Endometrial microvascular endothelial cells (primary cell): Measurements from ENCODE around the gene CALML4. TPM values are rescaled to one million over a fixed set of nuclear protein-coding genes. Genes with fewer than 3 reads are reported as not detected.
"Not testable (repeated sequence)": the region's sequence is repeated elsewhere in the genome, so short reads cannot be mapped to it uniquely, and the experiment has no call there.

ENCODE experiments used
- in situ Hi-C: cut with HindIII; loops from 2 replicates; pipeline ENCODE4 v1.10.0; 2017; ENCODE audit warnings: low sequenced_read_pairs, low pct_unique_long_range_greater_than_20kb; ENCODE audit errors: inconsistent ontology term
- total RNA-seq: library from RNA; depleted of rRNA; stranded (reverse); fragments of >200 nt; gene quantifications from one replicate; pipeline ENCODE4 v1.2.3, GENCODE V29; 2015; ENCODE audit errors: inconsistent ontology term

Gene CALML4
- total RNA-seq, 1 donor from 2014 or later = 4.2 TPM

GRCh38 chr15:68210409-68210756 is 5.3 kb upstream of the CALML4 start:
- in situ Hi-C loops = no loop called here

GRCh38 chr15:68209735-68210408 is 4.7 kb upstream of the CALML4 start:
- in situ Hi-C loops = no loop called here

GRCh38 chr15:68209272-68209671 is 4.1 kb upstream of the CALML4 start:
- in situ Hi-C loops = no loop called here

- in situ Hi-C loops = no loop called here
These were observed 3.6 kb upstream of the CALML4 start for GRCh38 chr15:68208636-68209240.

- in situ Hi-C loops = no loop called here
These were observed 3.0 kb upstream of the CALML4 start for GRCh38 chr15:68208136-68208535.

- in situ Hi-C loops = no loop called here
These were observed 2.2 kb upstream of the CALML4 start for GRCh38 chr15:68207176-68207935.

GRCh38 chr15:68206711-68207151 is 1.6 kb upstream of the CALML4 start:
- in situ Hi-C loops = no loop called here

- in situ Hi-C loops = no loop called here
These were observed 915 bp upstream of the CALML4 start for GRCh38 chr15:68205954-68206539.

- in situ Hi-C loops = no loop called here
These were observed 419 bp upstream of the CALML4 start for GRCh38 chr15:68205558-68205944.

- in situ Hi-C loops = no loop called here
These were observed 771 bp downstream of the CALML4 start for GRCh38 chr15:68204361-68204760.

GRCh38 chr15:68203956-68204355 is 1.2 kb downstream of the CALML4 start:
- in situ Hi-C loops = no loop called here

- in situ Hi-C loops = no loop called here
These were observed 1.6 kb downstream of the CALML4 start for GRCh38 chr15:68203486-68203885.

- in situ Hi-C loops = not testable (repeated sequence)
These were observed 2.1 kb downstream of the CALML4 start for GRCh38 chr15:68202994-68203393.

GRCh38 chr15:68201879-68202261 is 3.3 kb downstream of the CALML4 start:
- in situ Hi-C loops = no loop called here

- in situ Hi-C loops = no loop called here
These were observed 3.8 kb downstream of the CALML4 start for GRCh38 chr15:68201153-68201878.

GRCh38 chr15:68200016-68200861 is 4.9 kb downstream of the CALML4 start:
- in situ Hi-C loops = no loop called here

GRCh38 chr15:68199340-68199739 is 5.8 kb downstream of the CALML4 start:
- in situ Hi-C loops = no loop called here

GRCh38 chr15:68197661-68198437 is 7.3 kb downstream of the CALML4 start:
- in situ Hi-C loops = no loop called here
